Endothelial cell of umbilical vein (primary cell): ENCODE measurements around the gene EEA1. TPM values are rescaled to one million over a fixed set of nuclear protein-coding genes. Genes with fewer than 3 reads are reported as not detected.

Source experiments
- BruUV-seq: library from RNA; stranded (reverse); fragments of 400-500 nt; replicated peaks from 2 replicates; lab custom pipeline; 2021; lab: Mats Ljungman, UMichigan
- CTCF ChIA-PET: fragments of 300-600, 350-600 bp; sonication (Branson Sonifier 250); formaldehyde crosslinking; loops from one replicate; lab custom pipeline; 2021; ENCODE audit warnings: antibody characterized with exemption, inconsistent platforms; lab: Charles Lee
- POLR2A ChIA-PET: fragments of 300-600, 350-600 bp; sonication (Branson Sonifier 250); formaldehyde crosslinking; loops from one replicate; lab custom pipeline; 2021; ENCODE audit warnings: antibody characterized with exemption, inconsistent platforms; lab: Charles Lee
- DNase-seq: peaks from one replicate; pipeline ENCODE4 v3.0.0-alpha.2; 2011; ENCODE audit warnings: low read depth, low spot score
- FAIRE-seq: peaks from 2 replicates; lab custom pipeline; 2011; peaks lifted over from hg19 to GRCh38; lab: Jason Lieb, UNC
- H2AFZ ChIP-seq: 2 replicates; pipeline ENCODE4 v1.6.0; 2012; ENCODE audit warnings: low read depth, low read length, control low read depth, inconsistent platforms
- H3K27ac ChIP-seq: 2 replicates; pipeline ENCODE4 v1.5.1; 2011; ENCODE audit warnings: low read depth, mild to moderate bottlenecking, control low read depth, low read length, moderate library complexity; ENCODE audit not compliant: insufficient read depth
- H3K27me3 ChIP-seq, 2 experiments: 2 replicates each; pipeline versions ENCODE4 v1.6.0 to v1.6.1; 2011; ENCODE audit warnings: low read length in 2 of 2, mixed read lengths in 1 of 2; ENCODE audit not compliant: control insufficient read depth in 2 of 2, insufficient read depth in 2 of 2
- H3K36me3 ChIP-seq, 2 experiments: 2 replicates in 1 of 2; 3 replicates in 1 of 2; pipeline ENCODE4 v1.5.1; 2011; ENCODE audit warnings: low read length in 2 of 2, mild to moderate bottlenecking in 1 of 2, moderate library complexity in 1 of 2; ENCODE audit not compliant: control insufficient read depth in 2 of 2, insufficient read depth in 2 of 2; ENCODE audit errors: extremely low read depth in 1 of 2
- H3K4me1 ChIP-seq: 3 replicates; pipeline ENCODE4 v1.5.1; 2011; ENCODE audit warnings: mild to moderate bottlenecking, low read length; ENCODE audit not compliant: control insufficient read depth, insufficient read depth; ENCODE audit errors: extremely low read depth
- H3K4me2 ChIP-seq: 2 replicates; pipeline ENCODE4 v1.6.1; 2011; ENCODE audit warnings: low read length, control low read depth, mixed read lengths; ENCODE audit not compliant: insufficient read depth
- H3K4me3 ChIP-seq, 3 experiments: fragments of 200-600 bp in 1 of 3; sonication (generic), shearing (Covaris generic) in 1 of 3; replicated peaks in 1 of 3; 2 replicates each; pipeline ENCODE4 v1.5.1; 2011 to 2016; ENCODE audit warnings: control low read depth in 3 of 3, low read length in 3 of 3, mild to moderate bottlenecking in 2 of 3, inconsistent platforms in 1 of 3, low read depth in 1 of 3, moderate library complexity in 1 of 3; ENCODE audit not compliant: insufficient read depth in 1 of 3
- H3K79me2 ChIP-seq: 2 replicates; pipeline ENCODE4 v1.6.0; 2012; ENCODE audit warnings: low read length, inconsistent platforms; ENCODE audit not compliant: control insufficient read depth, insufficient read depth
- H3K9ac ChIP-seq: replicated peaks from 2 replicates; pipeline ENCODE3; 2011; ENCODE audit warnings: low read length, control low read depth; ENCODE audit not compliant: insufficient read depth; ENCODE audit errors: extremely low read depth
- H3K9me1 ChIP-seq: replicated peaks from 3 replicates; pipeline ENCODE4 v1.6.0; 2011; ENCODE audit warnings: mild to moderate bottlenecking, low read length; ENCODE audit not compliant: control insufficient read depth, insufficient read depth; ENCODE audit errors: extremely low read depth
- H3K9me3 ChIP-seq: replicated peaks from 2 replicates; pipeline ENCODE4 v1.5.1; 2012; ENCODE audit warnings: low read length, inconsistent platforms; ENCODE audit not compliant: control insufficient read depth, insufficient read depth
- H4K20me1 ChIP-seq: replicated peaks from 2 replicates; pipeline ENCODE3; 2011; ENCODE audit warnings: mild to moderate bottlenecking, low read length; ENCODE audit not compliant: control insufficient read depth, insufficient read depth; ENCODE audit errors: extremely low read depth
- EZH2 ChIP-seq: IDR thresholded peaks from 2 replicates; pipeline ENCODE4 v1.6.1; 2012; ENCODE audit warnings: borderline replicate concordance, low read depth, mild to moderate bottlenecking, moderate library complexity, low read length, inconsistent platforms; ENCODE audit not compliant: severe bottlenecking
- FOS ChIP-seq: IDR thresholded peaks from 2 replicates; pipeline ENCODE4 v1.6.1; 2011; ENCODE audit warnings: mild to moderate bottlenecking, low read length, moderate library complexity, borderline replicate concordance; ENCODE audit not compliant: insufficient read depth
- GATA2 ChIP-seq: IDR thresholded peaks from 2 replicates; pipeline ENCODE4 v1.7.0; 2011; ENCODE audit warnings: low read depth, mild to moderate bottlenecking, moderate library complexity, mixed read lengths, low read length; ENCODE audit not compliant: insufficient read length, insufficient read depth
- JUN ChIP-seq: IDR thresholded peaks from 2 replicates; pipeline ENCODE4 v1.6.1; 2011; ENCODE audit warnings: borderline replicate concordance, low read depth; ENCODE audit not compliant: insufficient read length, insufficient read depth
- MAX ChIP-seq: IDR thresholded peaks from 2 replicates; pipeline ENCODE4 v1.6.1; 2011; ENCODE audit not compliant: insufficient read depth, insufficient read length
- MYC ChIP-seq: IDR thresholded peaks from one replicate; pipeline ENCODE4 v1.6.1; 2011; ENCODE audit warnings: mild to moderate bottlenecking, low read depth, low read length
- POLR2A ChIP-seq: IDR thresholded peaks from 2 replicates; pipeline ENCODE4 v1.6.1; 2012; ENCODE audit warnings: low read depth, mild to moderate bottlenecking, control low read depth, low read length
- POLR2AphosphoS5 ChIP-seq: IDR thresholded peaks from 2 replicates; pipeline ENCODE4 v1.6.1; 2012; ENCODE audit warnings: low read depth, mild to moderate bottlenecking, control low read depth, low read length, moderate library complexity; ENCODE audit not compliant: insufficient read depth
- dilution Hi-C: fragments of 300-500 bp; cut with MboI; formaldehyde crosslinking; loops from one replicate; pipeline ENCODE4 v1.15.0; 2019; ENCODE audit warnings: low sequenced_read_pairs; ENCODE audit not compliant: extremely low pct_ligation_motif_present
- intact Hi-C: fragments of 100-400 bp; cut with micrococcal nuclease; formaldehyde crosslinking; loops from one replicate; pipeline ENCODE4 v1.10.0; 2022
- polyA plus RNA-seq, 4 experiments: library from polyadenylated mRNA; depleted of rRNA in 3 of 4; stranded (reverse) in 3 of 4; unstranded in 1 of 4; fragments of >200 nt; gene quantifications; 2 replicates each; pipeline versions ENCODE4 v1.2.1 to v1.2.3, GENCODE V29; 2011 to 2012; ENCODE audit warnings: missing spikeins in 1 of 4
- total RNA-seq: library from RNA; stranded (reverse); gene quantifications from 2 replicates; pipeline ENCODE4 v1.2.3, GENCODE V29; 2021
- TF ChIP-seq, protein P1 (sequence below), 2 donors: IDR thresholded peaks; 1 replicate in 1 of 2; 2 replicates in 1 of 2; pipeline ENCODE4 v1.5.1; 2011; ENCODE audit warnings: low read length in 2 of 2, mild to moderate bottlenecking in 2 of 2, moderate library complexity in 2 of 2, control low read depth in 1 of 2, inconsistent platforms in 1 of 2, low read depth in 1 of 2; ENCODE audit not compliant: insufficient read depth in 1 of 2; ENCODE audit errors: extremely low read depth in 1 of 2

The EEA1 gene
- total and polyA plus RNA-seq, 2 donors (not counting 3 experiments of a cell fraction or from before 2014, with no cell fraction given), result 2.6 to 38.8 TPM

GRCh38 chr12:92756898-92757596, 172.0 kb downstream of the EEA1 start:
- DNase-seq (no peak), FAIRE-seq (no peak)
- Histone ChIP-seq H3K79me2 (no peaks in the 10 kb centered on the region), H3K9me1 (no peaks in the 10 kb centered on the region), H3K36me3 (no peaks in the 10 kb centered on the region), H3K4me2 (no peak overlapping the region), H3K27me3 (no peaks in the 10 kb centered on the region), H3K4me1 (peaks cover 28% of the 10 kb centered on the region), H3K27ac (no peak overlapping the region), H3K4me3 (no peak overlapping the region), H4K20me1 (no peaks in the 10 kb centered on the region), H3K9ac (no peak overlapping the region), H2AFZ (no peak overlapping the region), H3K9me3 (no peaks in the 10 kb centered on the region)
- intact Hi-C loops, result loop anchor here (2.0 kb wide), 1 partner anchor 14 kb away; no protein-coding TSS in a partner anchor
- BruUV-seq, result no TSS peak
- no peak for TF ChIP-seq JUN
- no peak for TF ChIP-seq EZH2
- TF ChIP-seq, protein P1, sequence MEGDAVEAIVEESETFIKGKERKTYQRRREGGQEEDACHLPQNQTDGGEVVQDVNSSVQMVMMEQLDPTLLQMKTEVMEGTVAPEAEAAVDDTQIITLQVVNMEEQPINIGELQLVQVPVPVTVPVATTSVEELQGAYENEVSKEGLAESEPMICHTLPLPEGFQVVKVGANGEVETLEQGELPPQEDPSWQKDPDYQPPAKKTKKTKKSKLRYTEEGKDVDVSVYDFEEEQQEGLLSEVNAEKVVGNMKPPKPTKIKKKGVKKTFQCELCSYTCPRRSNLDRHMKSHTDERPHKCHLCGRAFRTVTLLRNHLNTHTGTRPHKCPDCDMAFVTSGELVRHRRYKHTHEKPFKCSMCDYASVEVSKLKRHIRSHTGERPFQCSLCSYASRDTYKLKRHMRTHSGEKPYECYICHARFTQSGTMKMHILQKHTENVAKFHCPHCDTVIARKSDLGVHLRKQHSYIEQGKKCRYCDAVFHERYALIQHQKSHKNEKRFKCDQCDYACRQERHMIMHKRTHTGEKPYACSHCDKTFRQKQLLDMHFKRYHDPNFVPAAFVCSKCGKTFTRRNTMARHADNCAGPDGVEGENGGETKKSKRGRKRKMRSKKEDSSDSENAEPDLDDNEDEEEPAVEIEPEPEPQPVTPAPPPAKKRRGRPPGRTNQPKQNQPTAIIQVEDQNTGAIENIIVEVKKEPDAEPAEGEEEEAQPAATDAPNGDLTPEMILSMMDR (IDR thresholded peaks at IDR 0.05; ENCODE audit: extremely low read depth in 1 of 2, insufficient read depth in 1 of 2, low read depth in 1 of 2, low read length in 2 of 2), result no peak
- TF ChIP-seq POLR2AphosphoS5, result no peak
- TF ChIP-seq FOS, result no peak
- no peak for TF ChIP-seq MAX
- no peak for TF ChIP-seq GATA2
- TF ChIP-seq MYC, result no peak
- no peak for TF ChIP-seq POLR2A
- POLR2A ChIA-PET, result no interaction called here
- dilution Hi-C loops, result no loop called here
- CTCF ChIA-PET, result interaction anchor here (1.4 to 1.6 kb wide), 2 partner anchors 10 to 11 kb away, joined by 3 to 5 read pairs; no protein-coding TSS in a partner anchor
